Karpas-422 (cell line): Measurements from ENCODE around the gene MPEG1. TPM values are rescaled to one million over a fixed set of nuclear protein-coding genes. Genes with fewer than 3 reads are reported as not detected.

Source experiments
- small RNA-seq: library from RNA; depleted of rRNA; stranded (forward); fragments of <200 nt; gene quantifications from one replicate; pipeline ENCODE3, GENCODE V24; 2014
- total RNA-seq: library from RNA; depleted of rRNA; stranded (reverse); fragments of >200 nt; shearing (Covaris generic); gene quantifications from 2 replicates; pipeline ENCODE4 v1.2.3, GENCODE V29; 2014; ENCODE audit warnings: low replicate concordance; rRNA removed

Gene MPEG1
- total RNA-seq, 1 experiment from 2014 or later = 80.0 TPM

Small RNA genes within 50 kb of the gene (small RNA-seq; reads per million reads assigned to genes)
- gene RN7SL42P = not detected

Other genes with a start within 250 kb of the MPEG1 start
- gene GLYATL1B, start 126.6 kb downstream of the MPEG1 start, total RNA-seq = not detected in 2 replicates
- gene FAM111B, start 105.7 kb downstream of the MPEG1 start, total RNA-seq = 10.7 and 19.9 TPM in 2 replicates
- gene FAM111A, start 70.1 kb downstream of the MPEG1 start, total RNA-seq = 48.2 and 64.1 TPM in 2 replicates
- gene DTX4, start 40.8 kb downstream of the MPEG1 start, total RNA-seq = 8.4 and 9.2 TPM in 2 replicates
- 0.04 and 0.45 TPM in 2 replicates for gene OR5AN1, start 146.0 kb upstream of the MPEG1 start, total RNA-seq
- gene OR5A2, start 213.5 kb upstream of the MPEG1 start, total RNA-seq = not detected in 2 replicates
- 0.04 and 0.07 TPM in 2 replicates for gene OR5A1, start 223.5 kb upstream of the MPEG1 start, total RNA-seq
- gene OR4D6, start 244.0 kb upstream of the MPEG1 start, total RNA-seq = not detected in 2 replicates